ENCODE data around the gene MT3.
A peak's percentile ranks its signal among the peaks of the same experiment; 100 is the strongest.

MT3 gene

DNA sequence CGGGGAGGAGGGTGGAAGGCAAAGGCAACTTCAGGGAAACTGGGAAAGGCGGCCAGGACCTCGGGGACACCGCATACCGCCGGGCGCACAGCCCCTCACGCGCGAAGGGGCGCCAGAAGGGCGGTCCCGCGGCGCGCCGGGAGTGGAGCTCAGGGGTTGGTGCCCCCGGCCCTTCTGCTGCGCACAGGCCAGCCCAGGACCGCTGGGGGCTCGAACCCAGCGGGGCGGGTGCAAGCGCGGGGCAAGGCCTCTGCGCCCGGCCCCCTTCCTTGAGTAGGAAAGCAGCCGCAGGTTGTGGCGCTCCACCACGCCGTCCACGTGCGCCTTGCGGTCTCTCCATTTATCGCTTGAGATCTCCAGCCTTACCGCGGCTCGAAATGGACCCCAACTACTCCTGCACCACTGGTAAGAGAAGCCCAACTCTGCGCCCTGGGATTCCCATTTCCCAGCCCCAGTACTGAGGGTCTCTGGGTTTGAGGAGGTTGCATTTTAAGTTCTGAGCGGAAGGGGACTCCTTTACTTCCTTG is 46.2 kb downstream of the MT3 start:
- no peak overlapping the region for H3K9ac ChIP-seq (ENCODE audit: low read depth, low read length)
- H3K9me3 ChIP-seq (ENCODE audit: control insufficient read depth, insufficient read depth, low read length): no peaks in the 10 kb centered on the region
- H3K4me3 ChIP-seq (ENCODE audit: low read depth, low read length): peak overlapping the region; percentile 26
- H3K4me1 ChIP-seq (ENCODE audit: control insufficient read depth, insufficient read depth, low read length): peaks cover 3% of the 10 kb centered on the region
- H3K36me3 ChIP-seq (ENCODE audit: control insufficient read depth, insufficient read depth, low read length): no peaks in the 10 kb centered on the region
- peaks cover 100% of the 10 kb centered on the region for H3K27me3 ChIP-seq (ENCODE audit: control insufficient read depth, insufficient read depth, low read length)

DNA sequence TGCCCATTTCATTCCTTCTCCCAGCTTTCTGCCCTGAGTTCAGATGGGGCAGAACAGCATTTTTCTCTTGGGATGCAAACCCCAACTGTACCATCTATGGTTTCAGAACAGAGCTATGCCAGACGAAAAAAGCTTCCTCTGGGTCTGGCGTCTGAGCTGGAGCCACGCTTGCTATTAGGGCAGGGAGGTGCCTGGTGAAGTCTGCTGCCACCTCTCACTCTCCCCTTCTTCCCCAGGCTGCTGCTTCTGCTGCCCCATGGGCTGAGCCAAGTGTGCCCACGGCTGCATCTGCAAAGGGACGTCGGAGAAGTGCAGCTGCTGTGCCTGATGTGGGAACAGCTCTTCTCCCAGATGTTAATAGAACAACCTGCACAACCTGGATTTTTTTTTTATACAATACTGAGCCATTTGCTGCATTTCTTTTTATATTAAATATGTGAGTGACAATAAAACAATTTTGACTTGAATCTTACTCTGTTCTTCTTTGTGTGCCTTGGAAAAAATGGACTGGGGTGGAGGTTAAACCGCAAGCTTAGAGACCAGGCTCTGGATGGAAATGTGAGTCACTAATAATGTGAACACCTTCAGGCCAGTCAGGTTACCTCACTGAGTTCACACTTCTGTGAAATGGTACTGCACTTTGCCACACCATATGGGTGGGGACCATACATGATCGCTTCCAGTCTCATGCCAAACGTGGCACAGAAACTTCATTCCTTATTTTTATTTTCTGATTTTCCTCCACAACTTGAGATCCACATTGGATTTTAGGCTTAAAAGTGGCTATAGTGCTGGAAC is 47.5 kb downstream of the MT3 start:
- Histone ChIP-seq H3K4me1 (ENCODE audit: control insufficient read depth, insufficient read depth, low read length) (peaks cover 3% of the 10 kb centered on the region), H3K9ac (ENCODE audit: low read depth, low read length) (no peak overlapping the region), H3K4me3 (ENCODE audit: low read depth, low read length) (peak overlapping the region; percentile 49), H3K27me3 (ENCODE audit: control insufficient read depth, insufficient read depth, low read length) (peaks cover 100% of the 10 kb centered on the region), H3K36me3 (ENCODE audit: control insufficient read depth, insufficient read depth, low read length) (no peaks in the 10 kb centered on the region), H3K9me3 (ENCODE audit: control insufficient read depth, insufficient read depth, low read length) (no peaks in the 10 kb centered on the region)

DNA sequence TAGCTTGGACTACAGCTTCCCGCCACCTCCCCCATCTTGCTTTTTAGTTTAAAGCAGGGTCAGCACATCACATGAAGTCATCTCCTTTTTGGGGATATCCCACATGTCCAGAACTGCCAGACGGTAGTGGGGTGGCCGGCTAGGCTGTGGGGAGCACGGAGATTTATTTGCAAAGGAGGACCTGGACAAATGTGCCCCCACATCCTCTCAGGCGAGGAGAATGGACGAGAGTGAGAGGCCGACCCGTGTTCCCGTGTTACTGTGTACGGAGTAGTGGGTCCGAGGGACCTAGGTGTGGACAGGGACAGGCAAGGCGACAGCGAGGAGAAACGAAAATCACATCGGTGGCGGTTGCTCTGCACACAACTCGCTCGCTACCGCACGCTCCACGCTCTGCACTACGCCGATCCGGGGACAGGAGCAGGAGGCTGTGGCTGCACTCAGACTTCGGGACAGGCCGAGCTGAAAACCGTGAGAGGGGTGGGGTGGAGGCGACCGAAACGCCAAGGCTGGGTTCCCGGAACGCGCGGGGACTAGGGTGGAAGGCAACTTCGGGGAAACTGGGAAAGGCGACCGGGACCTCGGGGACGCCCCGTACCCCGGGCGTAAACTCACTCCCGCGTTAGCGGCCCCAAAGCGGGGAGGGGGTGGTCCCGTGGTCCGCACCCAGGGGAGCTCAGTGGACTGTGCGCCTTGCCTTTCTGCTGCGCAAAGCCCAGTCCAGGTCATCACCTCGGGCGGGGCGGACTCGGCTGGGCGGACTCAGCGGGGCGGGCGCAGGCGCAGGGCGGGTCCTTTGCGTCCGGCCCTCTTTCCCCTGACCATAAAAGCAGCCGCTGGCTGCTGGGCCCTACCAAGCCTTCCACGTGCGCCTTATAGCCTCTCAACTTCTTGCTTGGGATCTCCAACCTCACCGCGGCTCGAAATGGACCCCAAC is 48.8 kb downstream of the MT3 start, which contains the start of gene MT1A:
TSS of gene MT1A (plus strand) at position 853 of the 937 bp plus-strand sequence. CDS start at position 926, 73 bp downstream.
- H3K27me3 ChIP-seq (ENCODE audit: control insufficient read depth, insufficient read depth, low read length): peaks cover 100% of the 10 kb centered on the region
- no peak within 1 kb of the TSS for H3K9ac ChIP-seq (ENCODE audit: low read depth, low read length)
- H3K4me3 ChIP-seq (ENCODE audit: low read depth, low read length): peak within 1 kb of the TSS; percentile 49
- H3K4me1 ChIP-seq (ENCODE audit: control insufficient read depth, insufficient read depth, low read length): peaks cover 3% of the 10 kb centered on the region
- no peaks in the 10 kb centered on the region for H3K36me3 ChIP-seq (ENCODE audit: control insufficient read depth, insufficient read depth, low read length)
- H3K9me3 ChIP-seq (ENCODE audit: control insufficient read depth, insufficient read depth, low read length): no peaks in the 10 kb centered on the region

DNA sequence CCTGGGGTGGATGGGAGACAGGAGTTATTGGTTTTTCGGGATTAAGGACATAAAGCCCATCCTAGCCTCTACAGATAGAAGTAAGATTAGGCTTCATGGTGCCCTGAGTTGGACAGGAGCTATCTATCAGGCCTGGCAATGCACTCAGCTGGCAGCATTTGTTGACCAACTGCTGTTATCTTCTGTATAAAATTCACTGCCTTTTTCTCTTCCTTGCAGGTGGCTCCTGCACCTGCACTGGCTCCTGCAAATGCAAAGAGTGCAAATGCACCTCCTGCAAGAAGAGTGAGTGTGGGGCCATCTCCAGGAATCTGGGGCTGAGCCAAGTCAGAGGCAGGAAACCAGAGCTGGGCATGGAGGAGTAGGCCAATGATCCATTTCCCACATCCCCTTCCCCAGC is 49.7 kb downstream of the MT3 start:
- H3K27me3 ChIP-seq (ENCODE audit: control insufficient read depth, insufficient read depth, low read length): peaks cover 100% of the 10 kb centered on the region
- peak overlapping the region; percentile 49 for H3K4me3 ChIP-seq (ENCODE audit: low read depth, low read length)
- no peak overlapping the region for H3K9ac ChIP-seq (ENCODE audit: low read depth, low read length)
- H3K36me3 ChIP-seq (ENCODE audit: control insufficient read depth, insufficient read depth, low read length): no peaks in the 10 kb centered on the region
- H3K9me3 ChIP-seq (ENCODE audit: control insufficient read depth, insufficient read depth, low read length): no peaks in the 10 kb centered on the region
- peaks cover 6% of the 10 kb centered on the region for H3K4me1 ChIP-seq (ENCODE audit: control insufficient read depth, insufficient read depth, low read length)

DNA sequence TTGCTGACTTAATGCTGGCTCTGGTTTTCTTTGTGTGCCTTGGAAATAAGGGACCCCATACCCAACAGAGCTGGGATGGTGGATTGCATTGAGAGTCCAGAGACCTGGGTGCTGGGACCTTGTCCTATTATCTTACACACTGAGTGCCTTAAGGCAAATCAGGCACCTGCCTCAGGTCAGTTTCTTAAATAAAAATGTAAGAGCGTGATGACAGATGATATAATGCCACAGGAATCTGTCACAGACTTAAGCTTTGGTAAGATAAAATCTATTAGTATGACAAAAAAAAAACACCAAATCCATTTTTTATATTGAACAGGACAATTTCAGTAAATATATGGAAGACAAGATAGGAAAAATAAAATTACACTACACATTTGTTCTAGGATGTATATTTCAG is 50.7 kb downstream of the MT3 start:
- peaks cover 6% of the 10 kb centered on the region for H3K4me1 ChIP-seq (ENCODE audit: control insufficient read depth, insufficient read depth, low read length)
- H3K36me3 ChIP-seq (ENCODE audit: control insufficient read depth, insufficient read depth, low read length): no peaks in the 10 kb centered on the region
- no peaks in the 10 kb centered on the region for H3K9me3 ChIP-seq (ENCODE audit: control insufficient read depth, insufficient read depth, low read length)
- peaks cover 100% of the 10 kb centered on the region for H3K27me3 ChIP-seq (ENCODE audit: control insufficient read depth, insufficient read depth, low read length)
- H3K4me3 ChIP-seq (ENCODE audit: low read depth, low read length): no peak overlapping the region
- no peak overlapping the region for H3K9ac ChIP-seq (ENCODE audit: low read depth, low read length)

Data from iPS-15b (cell line).